Mesothelial cell of epicardium (in vitro differentiated cells): ENCODE measurements around the gene STK38. TPM values are rescaled to one million over a fixed set of nuclear protein-coding genes. Genes with fewer than 3 reads are reported as not detected.
A peak's percentile ranks its signal among the peaks of the same experiment; 100 is the strongest.

Experiments used
- DNase-seq, 2 experiments: peaks; one replicate each; pipeline ENCODE4 v3.0.0; 2021; ENCODE audit warnings: low spot score in 2 of 2; ENCODE audit not compliant: unreplicated experiment in 2 of 2
- H3K27ac Mint-ChIP-seq: 2 replicates; pipeline ENCODE4 v1.8.0; 2021; ENCODE audit warnings: mixed read lengths
- H3K27me3 Mint-ChIP-seq: 2 replicates; pipeline ENCODE4 v1.8.0; 2021; ENCODE audit warnings: low read depth, mixed read lengths
- H3K36me3 Mint-ChIP-seq: 2 replicates; pipeline ENCODE4 v1.8.0; 2021; ENCODE audit warnings: mixed read lengths
- H3K4me1 Mint-ChIP-seq: 2 replicates; pipeline ENCODE4 v1.8.0; 2021; ENCODE audit warnings: mixed read lengths
- H3K4me3 Mint-ChIP-seq: 2 replicates; pipeline ENCODE4 v1.8.0; 2021; ENCODE audit warnings: mild to moderate bottlenecking, moderate library complexity, mixed read lengths
- H3K9me3 Mint-ChIP-seq: 2 replicates; pipeline ENCODE4 v1.8.0; 2021; ENCODE audit warnings: mixed read lengths
- total RNA-seq: library from RNA; stranded (reverse); gene quantifications from 3 replicates; pipeline ENCODE4 v1.2.1, GENCODE V29; 2021
- TF ChIP-seq, protein P1 (sequence below): fragments of 200-600 bp; sonication (generic); IDR thresholded peaks from one replicate; pipeline ENCODE4 v1.5.0; 2021; ENCODE audit warnings: antibody characterized with exemption; ENCODE audit not compliant: unreplicated experiment

The STK38 gene
- total RNA-seq, 1 donor from 2014 or later: 47.8 TPM

DNA sequence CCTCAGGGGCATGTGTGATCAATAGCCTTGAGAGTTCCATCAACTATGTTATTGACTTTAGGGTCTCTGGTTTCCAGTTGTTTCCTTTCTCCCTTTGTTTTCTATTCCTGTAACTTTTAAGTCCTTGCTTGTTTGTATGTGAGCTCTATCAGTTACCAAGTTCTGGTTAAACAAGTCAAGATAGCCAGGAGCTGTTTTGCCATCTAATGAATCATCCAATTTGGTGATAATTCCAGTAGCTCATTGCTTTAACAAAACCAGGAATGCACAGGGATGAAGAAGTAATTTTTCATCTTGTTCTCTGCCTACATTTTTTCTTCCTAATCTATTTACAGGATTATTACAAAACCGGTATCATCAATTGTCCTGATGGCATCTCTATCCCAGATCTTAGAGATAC lies 68.0 kb downstream of the STK38 start:
- TF ChIP-seq, protein P1, sequence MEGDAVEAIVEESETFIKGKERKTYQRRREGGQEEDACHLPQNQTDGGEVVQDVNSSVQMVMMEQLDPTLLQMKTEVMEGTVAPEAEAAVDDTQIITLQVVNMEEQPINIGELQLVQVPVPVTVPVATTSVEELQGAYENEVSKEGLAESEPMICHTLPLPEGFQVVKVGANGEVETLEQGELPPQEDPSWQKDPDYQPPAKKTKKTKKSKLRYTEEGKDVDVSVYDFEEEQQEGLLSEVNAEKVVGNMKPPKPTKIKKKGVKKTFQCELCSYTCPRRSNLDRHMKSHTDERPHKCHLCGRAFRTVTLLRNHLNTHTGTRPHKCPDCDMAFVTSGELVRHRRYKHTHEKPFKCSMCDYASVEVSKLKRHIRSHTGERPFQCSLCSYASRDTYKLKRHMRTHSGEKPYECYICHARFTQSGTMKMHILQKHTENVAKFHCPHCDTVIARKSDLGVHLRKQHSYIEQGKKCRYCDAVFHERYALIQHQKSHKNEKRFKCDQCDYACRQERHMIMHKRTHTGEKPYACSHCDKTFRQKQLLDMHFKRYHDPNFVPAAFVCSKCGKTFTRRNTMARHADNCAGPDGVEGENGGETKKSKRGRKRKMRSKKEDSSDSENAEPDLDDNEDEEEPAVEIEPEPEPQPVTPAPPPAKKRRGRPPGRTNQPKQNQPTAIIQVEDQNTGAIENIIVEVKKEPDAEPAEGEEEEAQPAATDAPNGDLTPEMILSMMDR: no peak
- peaks cover 23% of the 10 kb centered on the region for H3K4me1 Mint-ChIP-seq
- H3K9me3 Mint-ChIP-seq: no peaks in the 10 kb centered on the region
- peak overlapping the region; percentile 18 for H3K27ac Mint-ChIP-seq
- no peak overlapping the region for H3K4me3 Mint-ChIP-seq
- H3K27me3 Mint-ChIP-seq: no peaks in the 10 kb centered on the region
- H3K36me3 Mint-ChIP-seq: peaks cover 36% of the 10 kb centered on the region
- DNase-seq: no peak

DNA sequence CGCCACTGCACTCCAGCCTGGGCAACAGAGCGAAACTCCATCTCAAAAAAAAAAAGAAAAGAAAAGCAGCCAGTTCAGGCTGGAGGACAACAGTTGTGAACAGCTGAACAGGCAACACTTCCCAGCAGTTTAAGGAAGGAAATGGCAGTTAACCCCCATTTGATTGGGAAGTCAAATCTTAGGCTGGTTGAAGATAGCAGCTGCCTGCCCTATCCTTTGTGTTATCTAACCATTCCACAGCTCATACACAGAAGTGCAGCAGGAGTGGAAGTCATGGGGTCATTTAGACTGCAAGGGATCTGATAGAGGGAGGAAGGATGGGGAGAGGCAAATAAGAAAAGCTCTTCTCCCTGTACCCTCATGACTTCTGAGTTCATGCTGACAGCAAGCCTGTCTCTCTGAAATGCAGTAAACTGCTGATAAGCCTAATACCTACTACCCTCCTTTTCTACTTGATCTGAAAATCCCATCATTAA lies 69.2 kb downstream of the STK38 start:
- Mint-ChIP-seq H3K27ac (no peak overlapping the region), H3K4me1 (peaks cover 23% of the 10 kb centered on the region), H3K27me3 (no peaks in the 10 kb centered on the region), H3K9me3 (no peaks in the 10 kb centered on the region), H3K4me3 (no peak overlapping the region), H3K36me3 (peaks cover 32% of the 10 kb centered on the region)
- DNase-seq: no peak
- TF ChIP-seq, protein P1: no peak

GRCh38 chr6:36469946-36470345 lies 77.3 kb downstream of the STK38 start:
- H3K4me1 Mint-ChIP-seq: no peaks in the 10 kb centered on the region
- H3K27ac Mint-ChIP-seq: no peak overlapping the region
- TF ChIP-seq, protein P1: no peak
- H3K9me3 Mint-ChIP-seq: no peaks in the 10 kb centered on the region
- DNase-seq: no peak
- H3K4me3 Mint-ChIP-seq: no peak overlapping the region
- H3K36me3 Mint-ChIP-seq: peaks cover 21% of the 10 kb centered on the region
- H3K27me3 Mint-ChIP-seq: no peaks in the 10 kb centered on the region

- no peaks in the 10 kb centered on the region for H3K4me1 Mint-ChIP-seq
- TF ChIP-seq, protein P1: no peak
- DNase-seq: no peak
- no peak overlapping the region for H3K27ac Mint-ChIP-seq
- no peaks in the 10 kb centered on the region for H3K27me3 Mint-ChIP-seq
- no peak overlapping the region for H3K4me3 Mint-ChIP-seq
- H3K36me3 Mint-ChIP-seq: peaks cover 15% of the 10 kb centered on the region
- no peaks in the 10 kb centered on the region for H3K9me3 Mint-ChIP-seq
Observed at GRCh38 chr6:36469148-36469661, 78.1 kb downstream of the STK38 start.

GRCh38 chr6:36467625-36468024 lies 79.7 kb downstream of the STK38 start:
- no peak for DNase-seq
- no peak overlapping the region for H3K27ac Mint-ChIP-seq
- TF ChIP-seq, protein P1: no peak
- H3K4me1 Mint-ChIP-seq: no peaks in the 10 kb centered on the region
- H3K36me3 Mint-ChIP-seq: peaks cover 18% of the 10 kb centered on the region
- H3K9me3 Mint-ChIP-seq: peaks cover 6% of the 10 kb centered on the region
- H3K4me3 Mint-ChIP-seq: no peak overlapping the region
- no peaks in the 10 kb centered on the region for H3K27me3 Mint-ChIP-seq

GRCh38 chr6:36464233-36464632 lies 83.0 kb downstream of the STK38 start:
- no peaks in the 10 kb centered on the region for H3K27me3 Mint-ChIP-seq

More at GRCh38 chr6:36464233-36464632, 83.0 kb downstream of the STK38 start:
- TF ChIP-seq, protein P1: no peak
- H3K4me1 Mint-ChIP-seq: peaks cover 5% of the 10 kb centered on the region
- no peak overlapping the region for H3K4me3 Mint-ChIP-seq
- DNase-seq: no peak
- peaks cover 11% of the 10 kb centered on the region for H3K36me3 Mint-ChIP-seq
- no peak overlapping the region for H3K27ac Mint-ChIP-seq
- peaks cover 6% of the 10 kb centered on the region for H3K9me3 Mint-ChIP-seq
